B cell (primary cell): ENCODE measurements around the gene SOAT2.

Source experiments
- EZH2 ChIP-seq: IDR thresholded peaks from 2 replicates; pipeline ENCODE4 v1.6.1; 2012; ENCODE audit warnings: borderline replicate concordance, low read depth, mild to moderate bottlenecking, moderate library complexity, low read length; ENCODE audit not compliant: insufficient read depth, poor library complexity, severe bottlenecking
- TF ChIP-seq, protein P1 (sequence below): fragments of 200-600 bp; IDR thresholded peaks from one replicate; pipeline ENCODE4 v1.8.0; 2022; ENCODE audit warnings: antibody characterized with exemption, mild to moderate bottlenecking

DNA sequence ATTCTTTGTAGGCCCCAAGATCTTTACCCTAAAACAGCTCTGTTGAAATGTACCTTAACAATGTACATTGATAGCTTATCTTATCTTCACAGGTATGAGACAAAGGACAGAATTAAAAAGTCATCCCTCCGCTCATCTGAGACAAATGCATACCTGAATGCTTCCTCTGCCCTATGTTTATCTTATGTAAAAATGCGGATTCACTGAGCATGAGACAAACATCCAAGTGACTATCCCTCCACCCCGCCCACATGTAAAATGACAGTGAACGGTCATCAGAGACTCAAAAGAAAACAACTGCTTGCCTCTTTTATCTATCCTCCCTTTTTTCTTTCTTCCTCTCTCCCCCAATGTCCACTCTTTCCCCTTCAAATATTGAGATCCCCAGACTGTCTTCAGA lies 40.1 kb downstream of the SOAT2 start:
- TF ChIP-seq, protein P1, sequence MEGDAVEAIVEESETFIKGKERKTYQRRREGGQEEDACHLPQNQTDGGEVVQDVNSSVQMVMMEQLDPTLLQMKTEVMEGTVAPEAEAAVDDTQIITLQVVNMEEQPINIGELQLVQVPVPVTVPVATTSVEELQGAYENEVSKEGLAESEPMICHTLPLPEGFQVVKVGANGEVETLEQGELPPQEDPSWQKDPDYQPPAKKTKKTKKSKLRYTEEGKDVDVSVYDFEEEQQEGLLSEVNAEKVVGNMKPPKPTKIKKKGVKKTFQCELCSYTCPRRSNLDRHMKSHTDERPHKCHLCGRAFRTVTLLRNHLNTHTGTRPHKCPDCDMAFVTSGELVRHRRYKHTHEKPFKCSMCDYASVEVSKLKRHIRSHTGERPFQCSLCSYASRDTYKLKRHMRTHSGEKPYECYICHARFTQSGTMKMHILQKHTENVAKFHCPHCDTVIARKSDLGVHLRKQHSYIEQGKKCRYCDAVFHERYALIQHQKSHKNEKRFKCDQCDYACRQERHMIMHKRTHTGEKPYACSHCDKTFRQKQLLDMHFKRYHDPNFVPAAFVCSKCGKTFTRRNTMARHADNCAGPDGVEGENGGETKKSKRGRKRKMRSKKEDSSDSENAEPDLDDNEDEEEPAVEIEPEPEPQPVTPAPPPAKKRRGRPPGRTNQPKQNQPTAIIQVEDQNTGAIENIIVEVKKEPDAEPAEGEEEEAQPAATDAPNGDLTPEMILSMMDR: no peak
- no peak for TF ChIP-seq EZH2
